T1000 (cell line): ENCODE results near the gene PRKAR2B.
"Not testable (repeated sequence)": the region's sequence is repeated elsewhere in the genome, so short reads cannot be mapped to it uniquely, and the experiment has no call there.

Source experiments
- DNase-seq: peaks from one replicate; lab custom pipeline; 2025; ENCODE audit warnings: mixed read lengths; lab: John Stamatoyannopoulos, UW

PRKAR2B gene

GRCh38 chr7:107119376-107120105 lies 75.0 kb downstream of the PRKAR2B start:
- no peak for DNase-seq

GRCh38 chr7:107122486-107122911 lies 78.0 kb downstream of the PRKAR2B start:
- no peak for DNase-seq

- no peak for DNase-seq
Observed at GRCh38 chr7:107123392-107123791, 78.9 kb downstream of the PRKAR2B start.

GRCh38 chr7:107125475-107125874 lies 81.0 kb downstream of the PRKAR2B start:
- DNase-seq = no peak

- no peak for DNase-seq
Observed at GRCh38 chr7:107128217-107128616, 83.7 kb downstream of the PRKAR2B start.

- DNase-seq = no peak
Observed at GRCh38 chr7:107128748-107129147, 84.2 kb downstream of the PRKAR2B start.

- no peak for DNase-seq
Observed at GRCh38 chr7:107130487-107131220, 86.1 kb downstream of the PRKAR2B start.

GRCh38 chr7:107133396-107133795 lies 88.9 kb downstream of the PRKAR2B start:
- DNase-seq = no peak

GRCh38 chr7:107138696-107139420 lies 94.4 kb downstream of the PRKAR2B start:
- no peak for DNase-seq

GRCh38 chr7:107143875-107144274 lies 99.4 kb downstream of the PRKAR2B start:
- DNase-seq = not testable (repeated sequence)

GRCh38 chr7:107145067-107145838 lies 100.7 kb downstream of the PRKAR2B start:
- no peak for DNase-seq

GRCh38 chr7:107147464-107148393 lies 103.2 kb downstream of the PRKAR2B start:
- DNase-seq = no peak

GRCh38 chr7:107148721-107149120 lies 104.2 kb downstream of the PRKAR2B start:
- DNase-seq = no peak

GRCh38 chr7:107149863-107150262 lies 105.4 kb downstream of the PRKAR2B start:
- no peak for DNase-seq

- no peak for DNase-seq
Observed at GRCh38 chr7:107150375-107151073, 106.0 kb downstream of the PRKAR2B start.

- no peak for DNase-seq
Observed at GRCh38 chr7:107151538-107151937, 107.0 kb downstream of the PRKAR2B start.

GRCh38 chr7:107152011-107152410 lies 107.5 kb downstream of the PRKAR2B start:
- no peak for DNase-seq

- DNase-seq = no peak
Observed at GRCh38 chr7:107154826-107155225, 110.3 kb downstream of the PRKAR2B start.

GRCh38 chr7:107155726-107156125 lies 111.2 kb downstream of the PRKAR2B start:
- not testable (repeated sequence) for DNase-seq

- DNase-seq = no peak
Observed at GRCh38 chr7:107157091-107157490, 112.6 kb downstream of the PRKAR2B start.
